ENCODE data around the gene LAGE3. TPM values are rescaled to one million over a fixed set of nuclear protein-coding genes. Genes with fewer than 3 reads are reported as not detected.

Gene LAGE3
- total RNA-seq, 2 donors from 2014 or later = 20.1 to 32.9 TPM

DNA sequence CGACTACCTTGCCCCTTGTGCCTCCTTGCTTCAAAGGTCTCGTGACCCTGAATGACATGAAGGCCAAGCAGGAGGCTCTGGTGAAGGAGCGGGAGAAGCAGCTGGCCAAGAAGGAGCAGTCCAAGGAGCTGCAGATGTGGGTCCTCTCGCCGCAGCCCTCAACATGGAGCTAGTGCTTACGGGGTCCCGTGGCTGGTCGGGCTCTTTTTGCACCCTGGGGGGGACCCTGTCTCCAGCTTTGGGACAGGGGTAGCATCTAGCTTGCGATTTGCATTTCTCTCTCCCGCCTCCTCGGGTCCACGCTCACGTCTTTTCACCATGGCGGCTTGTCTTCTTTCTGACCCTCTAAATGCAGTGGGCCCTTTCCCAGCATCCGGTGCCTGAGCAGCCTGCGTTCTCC, 33.3 kb downstream of the LAGE3 start:
- Histone ChIP-seq H3K27ac (no peak overlapping the region), H3K4me1 (peaks cover 0 to 11% of the 10 kb centered on the region in 2 donors), H3K27me3 (no peaks in the 10 kb centered on the region), H3K4me3 (no peak overlapping the region), H3K9me3 (no peaks in the 10 kb centered on the region), H3K36me3 (peaks cover 28% of the 10 kb centered on the region)
- DNase-seq (ENCODE audit: low spot score) = no peak
- TF ChIP-seq CTCF (IDR thresholded peaks at IDR 0.05) = no peak

DNA sequence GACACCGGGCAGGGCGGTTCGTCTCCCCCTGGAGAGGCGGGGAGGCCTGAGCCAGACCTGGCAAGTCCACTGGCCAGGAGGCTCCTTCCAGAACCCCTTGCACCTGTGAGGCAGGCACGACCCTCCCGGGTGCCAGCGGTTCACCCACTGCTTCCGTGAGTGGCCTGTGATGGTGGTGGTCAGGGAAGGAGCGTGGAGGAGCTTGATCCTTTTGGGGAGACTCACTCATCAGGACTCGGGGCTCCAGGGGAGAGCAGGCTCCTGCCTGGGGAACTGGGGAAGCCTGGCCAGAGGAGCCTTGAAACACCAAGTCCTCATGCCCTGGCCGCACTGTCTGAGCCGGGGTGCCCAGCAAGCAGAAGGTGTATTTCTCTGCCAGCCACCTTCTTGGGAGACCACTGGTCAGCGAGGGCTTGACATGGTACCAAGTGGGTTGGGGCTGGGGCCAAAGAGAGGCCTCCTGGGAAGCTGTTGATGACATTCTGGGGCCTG, 34.3 kb downstream of the LAGE3 start:
- Histone ChIP-seq H3K27ac (peak overlapping the region; percentile 75 to 91), H3K36me3 (peaks cover 33% of the 10 kb centered on the region), H3K9me3 (no peaks in the 10 kb centered on the region), H3K4me1 (peaks cover 0 to 11% of the 10 kb centered on the region in 2 donors), H3K4me3 (peak overlapping the region; percentile 49 to 51), H3K27me3 (no peaks in the 10 kb centered on the region)
- no peak for TF ChIP-seq CTCF (IDR thresholded peaks at IDR 0.05)
- no peak for DNase-seq (ENCODE audit: low spot score)

GRCh38 chrX:154443992-154444754, 34.9 kb downstream of the LAGE3 start, which contains the start of gene FAM50A:
TSS of gene FAM50A (plus strand) at chrX:154444141. CDS start at chrX:154444236, 95 bp downstream.
- peaks cover 33% of the 10 kb centered on the region for H3K36me3 ChIP-seq
- H3K27me3 ChIP-seq = no peaks in the 10 kb centered on the region
- peaks cover 0 to 13% of the 10 kb centered on the region in 2 donors for H3K4me1 ChIP-seq
- peak within 1 kb of the TSS; percentile 89 to 91 for H3K27ac ChIP-seq
- DNase-seq (ENCODE audit: low spot score) = peak; percentile 78
- no peak for TF ChIP-seq CTCF (IDR thresholded peaks at IDR 0.05)
- H3K9me3 ChIP-seq = no peaks in the 10 kb centered on the region
- peak within 1 kb of the TSS; percentile 49 to 51 for H3K4me3 ChIP-seq

- H3K36me3 ChIP-seq = peaks cover 32% of the 10 kb centered on the region
- no peak for TF ChIP-seq CTCF (IDR thresholded peaks at IDR 0.05)
- H3K27me3 ChIP-seq = no peaks in the 10 kb centered on the region
- H3K4me1 ChIP-seq = peaks cover 0 to 19% of the 10 kb centered on the region in 2 donors
- H3K4me3 ChIP-seq = peak overlapping the region; percentile 24 to 49
- no peaks in the 10 kb centered on the region for H3K9me3 ChIP-seq
- peak overlapping the region; percentile 89 to 91 for H3K27ac ChIP-seq
- no peak for DNase-seq (ENCODE audit: low spot score)
These were observed 35.6 kb downstream of the LAGE3 start for GRCh38 chrX:154443479-154443910.

GRCh38 chrX:154441984-154442707, 36.9 kb downstream of the LAGE3 start:
- Histone ChIP-seq H3K27me3 (no peaks in the 10 kb centered on the region), H3K36me3 (peaks cover 31% of the 10 kb centered on the region), H3K4me3 (no peak overlapping the region), H3K27ac (no peak overlapping the region), H3K4me1 (peaks cover 0 to 26% of the 10 kb centered on the region in 2 donors), H3K9me3 (no peaks in the 10 kb centered on the region)
- no peak for TF ChIP-seq CTCF (IDR thresholded peaks at IDR 0.05)
- no peak for DNase-seq (ENCODE audit: low spot score)
